HG03135 (cell line): Measurements from ENCODE around the gene MPND.

Experiments used
- ATAC-seq: cut with Tn5 transposase; IDR thresholded peaks from one replicate; pipeline ENCODE4 v1.9.1; 2021; ENCODE audit warnings: mild to moderate bottlenecking, moderate library complexity; ENCODE audit not compliant: unreplicated experiment

The MPND gene

DNA sequence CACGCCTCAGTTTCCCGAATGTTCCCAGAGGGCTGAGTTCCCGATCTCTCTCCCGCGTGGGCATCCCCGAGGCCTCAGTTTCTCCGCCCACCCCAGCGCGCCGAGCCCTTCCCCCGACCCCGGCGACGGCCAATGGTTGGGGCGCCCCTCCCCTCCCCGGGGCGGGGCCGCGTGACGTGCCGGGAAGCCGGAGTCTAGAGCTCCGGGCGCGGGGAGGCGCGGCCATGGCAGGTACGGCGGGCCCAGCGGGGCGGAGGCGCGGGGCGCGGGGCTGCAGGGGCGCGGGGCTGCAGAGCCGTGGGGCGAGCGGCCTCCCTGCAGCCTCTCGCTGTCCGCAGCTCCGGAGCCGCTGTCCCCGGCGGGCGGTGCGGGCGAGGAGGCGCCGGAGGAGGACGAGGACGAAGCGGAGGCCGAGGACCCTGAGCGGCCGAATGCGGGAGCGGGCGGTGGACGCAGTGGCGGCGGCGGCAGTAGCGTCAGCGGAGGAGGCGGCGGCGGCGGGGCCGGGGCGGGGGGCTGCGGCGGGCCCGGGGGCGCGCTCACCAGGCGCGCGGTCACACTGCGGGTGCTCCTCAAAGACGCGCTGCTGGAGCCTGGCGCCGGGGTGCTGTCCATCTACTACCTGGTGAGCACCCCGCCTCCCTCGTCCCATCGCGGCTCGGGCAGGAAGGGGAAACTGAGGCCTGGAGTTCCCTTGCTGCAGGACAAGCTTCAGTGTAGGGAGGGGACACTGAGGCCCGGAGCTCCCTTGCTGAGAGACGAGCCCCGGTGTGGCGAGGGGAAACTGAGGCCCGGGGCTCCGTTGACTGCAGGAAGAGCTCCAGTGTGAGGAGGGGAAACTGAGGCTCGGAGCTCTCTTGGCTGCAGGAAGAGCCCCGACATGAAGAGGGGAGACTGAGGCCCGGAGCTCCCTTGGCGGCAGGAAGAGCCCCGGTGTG lies at the start of gene MPND:
MPND (plus strand) TSS at position 193 of the 938 bp plus-strand sequence; CDS start at position 225, 32 bp downstream.
- ATAC-seq: peak; percentile 47

DNA sequence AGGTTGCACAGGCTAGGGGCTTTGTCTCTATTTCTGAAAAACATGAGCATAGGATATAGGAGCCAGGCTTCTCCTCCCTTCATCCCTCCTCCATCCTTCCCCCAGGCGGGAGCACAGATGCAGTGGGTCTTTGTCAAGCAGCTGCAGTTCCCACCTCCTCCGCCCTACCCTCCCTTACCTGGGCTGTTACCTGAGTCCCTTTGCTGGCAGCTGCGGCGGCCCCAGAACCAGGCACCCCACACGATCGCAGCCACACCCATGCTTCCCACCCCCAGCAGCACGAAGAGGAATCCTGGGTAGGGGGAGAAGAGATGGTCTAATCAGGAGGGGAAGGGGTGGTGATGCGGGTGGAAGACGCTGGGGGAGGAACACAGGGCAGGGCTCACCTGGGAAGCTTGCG lies 49.0 kb upstream of the MPND start:
- ATAC-seq: no peak

DNA sequence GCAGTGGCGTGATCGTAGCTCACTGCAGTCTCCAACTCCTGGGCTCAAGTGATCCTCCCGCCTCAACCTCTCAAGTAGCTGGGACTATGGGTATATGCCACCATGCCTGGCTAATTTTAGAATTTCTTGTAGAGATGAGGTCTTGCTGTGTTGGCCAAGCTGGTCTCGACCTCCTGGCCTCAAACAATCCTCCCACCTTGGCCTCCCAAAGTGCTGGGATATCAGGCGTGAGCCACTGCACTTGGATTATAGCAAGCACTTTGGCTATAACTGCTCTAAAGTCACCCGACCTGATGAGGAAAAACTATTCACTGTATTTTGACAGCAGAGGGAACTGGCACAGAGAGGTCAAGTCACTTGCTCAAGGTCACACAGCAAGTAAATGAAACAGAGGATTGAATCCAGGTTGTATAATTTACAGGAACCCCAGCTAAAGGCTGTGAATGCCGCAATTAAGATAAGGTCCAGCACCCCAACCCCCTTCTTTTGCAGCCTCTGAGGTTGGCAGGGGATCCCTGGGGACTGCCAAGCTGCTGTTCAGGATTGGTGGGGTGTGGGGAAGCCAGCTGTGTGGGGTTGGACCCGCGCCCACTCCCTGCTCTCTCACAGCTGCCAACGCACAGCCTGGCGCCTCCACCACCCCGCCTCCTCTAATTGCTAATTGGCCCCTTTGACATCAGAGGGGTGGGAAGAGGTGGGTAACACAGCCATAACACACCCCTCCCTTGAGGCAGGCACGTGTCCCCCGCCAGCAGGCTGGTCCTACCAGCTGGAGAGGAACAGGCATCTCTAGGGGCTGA lies 47.2 kb upstream of the MPND start:
- no peak for ATAC-seq

DNA sequence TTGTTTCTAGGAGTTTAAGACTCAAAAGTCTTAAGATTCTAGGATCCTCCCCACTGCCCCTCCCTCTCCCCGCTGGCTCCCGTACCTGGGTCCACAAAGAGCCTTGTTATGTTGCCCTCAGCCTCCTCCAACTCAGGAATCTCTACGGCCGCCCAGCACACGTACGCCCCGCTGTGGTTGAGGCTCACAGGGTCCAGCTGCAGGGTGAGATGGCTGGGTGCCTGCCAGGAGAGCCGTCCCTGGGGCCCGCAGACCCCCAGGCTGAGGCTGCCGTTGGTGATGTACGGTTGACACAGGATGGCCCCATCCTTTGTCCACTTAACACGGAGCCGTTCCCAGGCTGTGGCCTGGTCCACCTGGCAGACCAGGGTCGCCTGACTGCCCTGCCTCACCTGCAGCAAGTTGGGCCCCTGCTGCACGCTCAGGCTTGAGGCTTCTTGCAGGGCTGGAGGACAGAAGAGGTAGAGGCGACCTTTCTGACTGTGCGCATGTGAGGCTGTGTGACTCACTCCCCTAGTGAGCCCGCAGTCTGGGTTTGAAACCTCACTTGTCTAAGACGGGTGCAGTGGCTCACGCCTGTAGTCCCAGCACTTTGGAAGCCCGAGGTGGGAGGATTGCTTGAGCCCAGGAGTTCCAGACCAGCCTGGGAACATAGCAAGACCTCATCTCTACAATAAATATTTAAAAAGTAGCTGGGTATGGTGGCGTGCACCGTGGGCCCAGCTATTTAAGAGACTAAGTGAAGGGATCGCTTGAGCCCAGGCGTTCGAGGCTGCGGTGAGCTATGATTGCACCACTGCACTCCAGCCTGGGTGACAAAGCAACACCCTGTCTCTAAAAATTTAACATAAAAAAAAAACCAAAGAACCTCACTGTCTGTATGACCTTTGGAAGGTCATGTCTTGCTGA lies 45.2 kb upstream of the MPND start:
- no peak for ATAC-seq

DNA sequence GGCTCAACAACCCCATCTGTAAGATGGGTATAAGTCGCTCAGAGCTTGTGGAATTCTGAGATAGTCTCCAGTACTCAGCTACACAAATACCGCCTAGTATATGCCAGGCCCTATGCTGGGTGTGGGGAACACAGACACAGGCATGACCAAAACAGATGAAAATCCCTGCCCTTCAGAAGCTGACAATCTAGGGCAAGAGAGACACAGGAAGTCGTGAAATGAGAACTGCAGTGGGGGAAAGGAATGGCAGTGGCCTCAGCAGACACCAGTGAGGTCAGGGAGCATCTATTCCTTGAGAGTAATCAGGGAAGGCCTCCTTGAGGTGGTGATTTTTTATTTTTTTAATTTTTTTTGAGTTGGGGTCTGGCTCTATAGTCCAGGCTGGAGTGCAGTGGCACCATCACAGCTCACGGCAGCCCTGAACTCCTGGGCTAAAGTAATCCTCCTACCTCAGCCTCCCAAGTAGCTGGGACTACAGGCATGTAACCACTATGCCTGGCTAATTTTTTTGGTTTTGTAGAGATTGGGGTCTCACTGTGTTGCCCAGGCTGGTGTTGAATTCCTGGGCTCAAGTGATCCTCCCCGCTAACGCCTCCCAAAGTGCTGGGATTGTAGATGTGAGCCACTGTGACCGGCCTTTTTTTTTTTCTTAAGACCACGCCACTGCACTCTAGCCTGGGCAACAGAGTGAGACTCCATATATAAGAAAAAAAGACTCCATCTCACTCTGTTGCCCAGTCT lies 44.4 kb upstream of the MPND start:
- no peak for ATAC-seq

DNA sequence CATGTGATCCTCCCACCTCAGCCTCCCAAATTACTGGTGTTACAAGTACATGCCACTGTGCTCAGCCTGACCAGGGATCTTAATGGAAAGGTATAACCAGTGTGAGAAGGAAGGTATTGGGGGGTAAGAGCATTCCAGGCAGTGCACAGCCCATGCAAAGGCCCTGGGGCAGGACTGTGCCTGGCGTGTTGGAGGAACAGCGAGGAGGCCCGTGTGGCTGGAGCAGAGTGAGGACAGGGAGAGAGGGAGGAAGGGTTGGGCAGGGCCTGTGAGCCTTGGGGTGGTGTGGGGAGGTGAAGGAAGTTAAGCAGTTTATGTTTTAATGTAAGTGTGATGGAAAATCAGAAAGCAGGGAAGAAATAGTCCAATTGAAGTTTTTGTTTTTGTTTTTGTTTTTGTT lies 42.8 kb upstream of the MPND start:
- no peak for ATAC-seq

GRCh38 chr19:4301590-4302242 lies 41.6 kb upstream of the MPND start:
- ATAC-seq: no peak

- ATAC-seq: no peak
Measured at GRCh38 chr19:4302243-4302640, 41.1 kb upstream of the MPND start, which contains the start of gene TMIGD2. Gene TMIGD2, minus strand, starts transcription at chr19:4302389. Its CDS starts 4 bp downstream, at chr19:4302385.

- no peak for ATAC-seq
Measured at GRCh38 chr19:4303819-4304537, 39.4 kb upstream of the MPND start.

DNA sequence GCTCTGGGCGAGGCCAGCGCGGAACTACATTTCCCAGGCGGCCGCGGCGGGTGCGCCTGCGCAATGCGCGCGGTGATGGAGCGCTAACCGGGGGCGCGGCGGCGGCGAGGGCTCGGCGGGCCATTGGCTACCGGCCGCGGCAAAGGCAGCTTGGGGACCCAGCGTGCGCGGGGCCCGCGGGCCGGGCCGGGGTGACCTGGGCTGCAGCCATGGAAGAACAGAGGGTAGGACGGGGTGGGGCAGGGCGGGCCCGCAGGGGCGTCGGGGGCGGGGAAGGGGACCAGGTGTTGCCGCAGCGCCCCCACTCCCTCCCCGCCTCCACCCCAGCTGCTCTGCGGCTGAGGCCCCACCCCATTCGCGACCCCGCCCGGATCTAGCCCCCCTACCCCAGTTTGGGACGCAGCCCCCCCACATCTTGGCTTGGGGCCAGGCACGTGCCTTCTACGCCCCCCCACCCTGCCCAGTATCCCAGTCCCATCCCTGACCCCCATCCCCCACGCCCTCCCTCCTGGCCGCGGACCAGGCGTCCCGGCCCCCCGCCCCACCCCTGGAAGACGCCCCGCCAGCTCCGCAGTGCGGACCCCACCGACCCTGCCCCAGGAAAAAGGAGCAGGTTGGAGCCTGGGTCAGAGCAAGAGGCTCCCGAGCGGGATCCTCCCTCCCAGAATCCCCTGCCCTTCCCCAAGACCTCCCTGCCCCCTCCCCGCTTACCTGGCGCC lies 38.7 kb upstream of the MPND start, which contains the start of gene FSD1:
FSD1 (plus strand) TSS at position 61 of the 719 bp plus-strand sequence; CDS start at position 210, 149 bp downstream.
- ATAC-seq: no peak

- no peak for ATAC-seq
Measured at GRCh38 chr19:4305257-4305612, 38.1 kb upstream of the MPND start.

DNA sequence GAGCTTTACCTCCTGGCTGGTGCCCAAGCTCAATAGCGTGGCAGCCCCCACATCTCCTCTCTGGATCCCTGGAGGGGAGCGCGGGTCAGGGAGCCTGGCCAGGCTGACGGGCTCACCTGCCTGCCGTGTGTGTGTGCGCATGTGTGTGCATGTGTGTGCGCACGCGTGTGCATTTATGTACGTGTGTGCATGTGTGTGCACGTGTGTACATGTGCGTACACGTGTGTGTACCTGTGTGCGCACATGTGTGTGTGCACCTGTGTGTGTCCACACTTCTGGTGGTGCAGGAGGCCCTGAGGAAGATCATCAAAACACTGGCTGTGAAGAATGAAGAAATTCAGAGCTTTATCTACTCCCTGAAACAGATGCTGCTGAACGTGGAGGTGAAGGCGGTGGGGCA lies 37.7 kb upstream of the MPND start:
- no peak for ATAC-seq

- no peak for ATAC-seq
Measured at GRCh38 chr19:4310247-4311121, 32.9 kb upstream of the MPND start.

GRCh38 chr19:4313847-4314490 lies 29.4 kb upstream of the MPND start:
- no peak for ATAC-seq

DNA sequence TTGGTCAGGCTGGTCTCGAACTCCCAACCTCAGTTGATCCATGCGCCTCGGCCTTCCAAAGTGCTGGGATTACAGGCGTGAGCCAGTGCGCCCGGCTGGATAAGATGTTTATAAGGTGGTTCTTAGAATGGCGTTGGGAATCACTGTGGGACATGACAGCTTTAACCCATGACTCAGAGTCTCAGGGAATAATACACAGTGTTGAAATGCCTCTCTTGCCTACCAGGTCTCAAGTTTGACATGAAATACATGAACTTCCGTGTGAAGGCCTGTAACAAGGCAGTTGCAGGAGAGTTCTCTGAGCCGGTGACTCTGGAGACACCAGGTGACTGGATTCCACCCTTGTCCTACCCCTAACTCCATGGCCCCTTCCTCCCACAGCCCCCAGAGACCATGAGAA lies 26.4 kb upstream of the MPND start:
- no peak for ATAC-seq

DNA sequence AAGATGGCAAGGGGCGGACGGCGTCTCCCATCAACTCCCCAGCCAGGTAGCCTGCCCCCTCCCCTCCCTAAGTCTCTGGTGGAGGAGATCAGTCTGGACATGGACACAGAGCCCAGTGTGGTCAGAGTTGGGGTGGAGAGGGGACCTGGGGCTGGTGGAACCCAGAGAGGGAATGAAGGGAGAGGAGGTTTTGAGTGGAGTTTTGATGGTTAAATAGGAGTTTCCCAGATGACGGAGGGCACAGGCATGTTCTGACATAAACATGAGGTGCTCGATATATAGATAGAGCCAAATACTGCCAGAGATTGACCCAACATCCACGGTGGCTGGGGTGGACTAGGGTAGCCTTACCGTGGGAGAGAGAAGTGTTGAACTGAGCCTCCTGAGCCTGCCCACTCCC lies 24.9 kb upstream of the MPND start:
- no peak for ATAC-seq
